HFF-Myc (cell line): ENCODE data around the gene EID3.
A peak's percentile ranks its signal among the peaks of the same experiment; 100 is the strongest.

Experiments used
- DNase-seq: peaks from one replicate; pipeline ENCODE4 v3.0.0-alpha.2; 2011; ENCODE audit warnings: low read depth; ENCODE audit errors: extremely low read depth
- H3K4me3 ChIP-seq: replicated peaks from 2 replicates; pipeline ENCODE4 v1.5.1; 2011; ENCODE audit warnings: low read depth, mild to moderate bottlenecking, control low read depth, low read length
- CTCF ChIP-seq: IDR thresholded peaks from 2 replicates; pipeline ENCODE4 v1.5.1; 2012; ENCODE audit warnings: mild to moderate bottlenecking, low read depth, low read length, control low read depth; ENCODE audit errors: missing control alignments

Gene EID3

GRCh38 chr12:104295954-104296353, 7.6 kb upstream of the EID3 start:
- no peak overlapping the region for H3K4me3 ChIP-seq
- no peak for TF ChIP-seq CTCF

GRCh38 chr12:104296718-104297117, 6.8 kb upstream of the EID3 start:
- no peak for DNase-seq
- TF ChIP-seq CTCF, result no peak
- H3K4me3 ChIP-seq, result no peak overlapping the region

More at GRCh38 chr12:104295954-104296353, 7.6 kb upstream of the EID3 start:
- no peak for DNase-seq

- no peak for DNase-seq
- TF ChIP-seq CTCF, result no peak
- H3K4me3 ChIP-seq, result no peak overlapping the region
Measured at GRCh38 chr12:104297477-104298113, 5.9 kb upstream of the EID3 start.

GRCh38 chr12:104299842-104300481, 3.6 kb upstream of the EID3 start:
- H3K4me3 ChIP-seq, result no peak overlapping the region
- TF ChIP-seq CTCF, result no peak
- DNase-seq, result no peak

GRCh38 chr12:104304261-104305009, 896 bp downstream of the EID3 start:
- no peak for TF ChIP-seq CTCF
- peak overlapping the region; percentile 37 for H3K4me3 ChIP-seq
- DNase-seq, result no peak

- H3K4me3 ChIP-seq, result no peak overlapping the region
- TF ChIP-seq CTCF, result no peak
Measured at GRCh38 chr12:104305349-104305748, 1.8 kb downstream of the EID3 start.

More at GRCh38 chr12:104305349-104305748, 1.8 kb downstream of the EID3 start:
- no peak for DNase-seq
